GM23338 (cell line): ENCODE measurements around the gene DRAM1. TPM values are rescaled to one million over a fixed set of nuclear protein-coding genes. Genes with fewer than 3 reads are reported as not detected.

Experiments
- polyA plus RNA-seq: library from polyadenylated mRNA; unstranded; fragments of >200 nt; fragmentation: Nextera tagmentation; extraction: Ambion mirVana; gene quantifications from 2 replicates; pipeline ENCODE4 v1.2.1, GENCODE V29; 2016
- small RNA-seq: library from RNA; depleted of rRNA; stranded (forward); fragments of <200 nt; gene quantifications from one replicate; pipeline ENCODE3, GENCODE V24; 2014; ENCODE audit warnings: low replicate concordance
- total RNA-seq: library from RNA; depleted of rRNA; stranded (reverse); fragments of >200 nt; shearing (Covaris generic); gene quantifications from 2 replicates; pipeline ENCODE4 v1.2.3, GENCODE V29; 2014; rRNA removed

DRAM1 gene
- total and polyA plus RNA-seq, 2 experiments from 2014 or later = 5.7 to 8.5 TPM

Small RNAs within 50 kb of the gene (small RNA-seq; reads per million reads assigned to genes)
- gene RNA5SP369 (0.32 reads per million, percentile 16 among the genes with 10 or more reads in this experiment), gene RNU6-1183P (not detected)

Other genes starting within 250 kb of the DRAM1 start
- 23.0 and 42.6 TPM in 2 replicates for gene CHPT1, start 179.9 kb upstream of the DRAM1 start, total RNA-seq
- 22.2 and 24.1 TPM in 2 replicates for gene CHPT1, start 179.9 kb upstream of the DRAM1 start, polyA plus RNA-seq
- gene SYCP3, start 138.1 kb upstream of the DRAM1 start, total RNA-seq = 0.07 TPM in 1 of 2 replicates, not detected in the other
- gene SYCP3, start 138.1 kb upstream of the DRAM1 start, polyA plus RNA-seq = 1.5 TPM in 2 replicates
- gene GNPTAB, start 46.6 kb upstream of the DRAM1 start, total RNA-seq = 54.1 and 58.3 TPM in 2 replicates
- gene GNPTAB, start 46.6 kb upstream of the DRAM1 start, polyA plus RNA-seq = 21.6 and 23.6 TPM in 2 replicates
- gene WASHC3, start 184.4 kb downstream of the DRAM1 start, total RNA-seq = 6.6 and 7.5 TPM in 2 replicates
- gene WASHC3, start 184.4 kb downstream of the DRAM1 start, polyA plus RNA-seq = 18.4 and 24.6 TPM in 2 replicates
- gene NUP37, start 242.5 kb downstream of the DRAM1 start, total RNA-seq = 79.4 and 105 TPM in 2 replicates
- 63.3 and 68.7 TPM in 2 replicates for gene NUP37, start 242.5 kb downstream of the DRAM1 start, polyA plus RNA-seq
- 44.6 and 44.8 TPM in 2 replicates for gene PARPBP, start 242.6 kb downstream of the DRAM1 start, total RNA-seq
- gene PARPBP, start 242.6 kb downstream of the DRAM1 start, polyA plus RNA-seq = 31.7 and 37.3 TPM in 2 replicates